Erythroblast (primary cell): ENCODE data around the gene FAM83E.
"Not testable (repeated sequence)": the region's sequence is repeated elsewhere in the genome, so short reads cannot be mapped to it uniquely, and the experiment has no call there.

Source experiments
- GATA1 ChIP-seq: IDR thresholded peaks from 2 replicates; pipeline ENCODE4 v1.6.1; 2011; ENCODE audit warnings: low read depth, mild to moderate bottlenecking, control low read depth, low read length, moderate library complexity
- POLR2A ChIP-seq: IDR thresholded peaks from 2 replicates; pipeline ENCODE4 v1.6.1; 2011; ENCODE audit warnings: mild to moderate bottlenecking, low read length

GRCh38 chr19:48577908-48578307 lies 37.0 kb downstream of the FAM83E start:
- TF ChIP-seq GATA1, POLR2A: not testable (repeated sequence)
